Mesenchymal stem cell (in vitro differentiated cells and primary cell): ENCODE data around the gene ADGRL3.
A peak's percentile ranks its signal among the peaks of the same experiment; 100 is the strongest.

Experiments used
- DNase-seq: peaks from one replicate; pipeline ENCODE4 v3.0.0-alpha.2; 2013
- H2AFZ ChIP-seq: one replicate; pipeline ENCODE4 v1.6.1; 2013; ENCODE audit warnings: low read depth, mild to moderate bottlenecking, control low read depth, inconsistent platforms, low read length, moderate library complexity
- H2AK5ac ChIP-seq: 2 replicates; pipeline ENCODE4 v1.6.1; 2013; ENCODE audit warnings: low read length, moderate library complexity, mild to moderate bottlenecking, inconsistent platforms; ENCODE audit not compliant: severe bottlenecking
- H2BK120ac ChIP-seq: one replicate; pipeline ENCODE4 v1.6.1; 2013; ENCODE audit warnings: low read depth, mild to moderate bottlenecking, inconsistent platforms, low read length, moderate library complexity
- H2BK12ac ChIP-seq, 2 experiments: one replicate each; pipeline ENCODE4 v1.6.1; 2013; ENCODE audit warnings: inconsistent platforms in 2 of 2, low read length in 2 of 2, mild to moderate bottlenecking in 2 of 2, moderate library complexity in 2 of 2, control low read depth in 1 of 2
- H2BK15ac ChIP-seq: one replicate; pipeline ENCODE4 v1.6.1; 2013; ENCODE audit warnings: mild to moderate bottlenecking, low read depth, inconsistent platforms; ENCODE audit not compliant: poor library complexity, severe bottlenecking
- H2BK5ac ChIP-seq: 2 replicates; pipeline ENCODE4 v1.6.1; 2013; ENCODE audit warnings: low read depth, mild to moderate bottlenecking, low read length, control low read depth, inconsistent platforms; ENCODE audit not compliant: poor library complexity, severe bottlenecking
- H3K14ac ChIP-seq, 2 experiments: one replicate each; pipeline ENCODE4 v1.6.1; 2013; ENCODE audit warnings: inconsistent platforms in 2 of 2, low read length in 2 of 2, control low read depth in 1 of 2, mild to moderate bottlenecking in 1 of 2, moderate library complexity in 1 of 2
- H3K18ac ChIP-seq, 2 experiments: one replicate each; pipeline ENCODE4 v1.6.1; 2013; ENCODE audit warnings: inconsistent platforms in 2 of 2, low read length in 2 of 2, control low read depth in 1 of 2, low read depth in 1 of 2, mild to moderate bottlenecking in 1 of 2
- H3K23ac ChIP-seq, 2 experiments: one replicate each; pipeline ENCODE4 v1.6.1; 2013; ENCODE audit warnings: inconsistent platforms in 2 of 2, low read length in 2 of 2, mild to moderate bottlenecking in 2 of 2, moderate library complexity in 2 of 2, control low read depth in 1 of 2
- H3K27ac ChIP-seq: 2 replicates; pipeline ENCODE4 v1.5.1; 2013; ENCODE audit warnings: mild to moderate bottlenecking, moderate library complexity, low read length, control low read depth, inconsistent platforms; ENCODE audit not compliant: poor library complexity, severe bottlenecking
- H3K27me3 ChIP-seq, 2 experiments: 2 replicates each; pipeline versions ENCODE4 v1.6.1 to v1.7.0; 2013; ENCODE audit warnings: low read length in 2 of 2, mild to moderate bottlenecking in 2 of 2, moderate library complexity in 2 of 2, control low read depth in 1 of 2, inconsistent platforms in 1 of 2; ENCODE audit not compliant: control insufficient read depth in 1 of 2, insufficient read depth in 1 of 2
- H3K36me3 ChIP-seq, 2 experiments: 2 replicates each; pipeline versions ENCODE4 v1.6.1 to v1.7.0; 2013; ENCODE audit warnings: low read length in 2 of 2, control low read depth in 1 of 2, inconsistent platforms in 1 of 2, low read depth in 1 of 2, mild to moderate bottlenecking in 1 of 2; ENCODE audit not compliant: insufficient read depth in 2 of 2, control insufficient read depth in 1 of 2
- H3K4ac ChIP-seq, 2 experiments: one replicate each; pipeline ENCODE4 v1.6.1; 2013; ENCODE audit warnings: inconsistent platforms in 2 of 2, low read length in 2 of 2, mild to moderate bottlenecking in 2 of 2, moderate library complexity in 2 of 2, control low read depth in 1 of 2, low read depth in 1 of 2
- H3K4me1 ChIP-seq: 2 replicates; pipeline ENCODE4 v1.6.1; 2013; ENCODE audit warnings: low read depth, low read length, control low read depth; ENCODE audit not compliant: control insufficient read depth, insufficient read depth
- H3K4me2 ChIP-seq: 2 replicates; pipeline ENCODE4 v1.6.1; 2013; ENCODE audit warnings: low read length, mild to moderate bottlenecking, inconsistent platforms; ENCODE audit not compliant: poor library complexity, severe bottlenecking
- H3K4me3 ChIP-seq, 2 experiments: 2 replicates each; pipeline versions ENCODE4 v1.5.1 to v1.7.0; 2013; ENCODE audit warnings: low read length in 2 of 2, mild to moderate bottlenecking in 2 of 2, control low read depth in 1 of 2, low read depth in 1 of 2; ENCODE audit not compliant: insufficient read depth in 1 of 2
- H3K79me1 ChIP-seq: replicated peaks from 2 replicates; pipeline ENCODE4 v1.6.1; 2013; ENCODE audit warnings: mild to moderate bottlenecking, control low read depth, low read length, inconsistent platforms; ENCODE audit not compliant: poor library complexity, severe bottlenecking
- H3K9ac ChIP-seq: 2 replicates; pipeline ENCODE4 v1.7.0; 2013; ENCODE audit warnings: mild to moderate bottlenecking, low read length, moderate library complexity
- H3K9me3 ChIP-seq: 2 replicates; pipeline ENCODE4 v1.7.0; 2013; ENCODE audit warnings: mild to moderate bottlenecking, low read length; ENCODE audit not compliant: control insufficient read depth
- H4K8ac ChIP-seq: one replicate; pipeline ENCODE4 v1.6.1; 2013; ENCODE audit warnings: inconsistent platforms, mild to moderate bottlenecking, low read length, moderate library complexity
- H4K91ac ChIP-seq: one replicate; pipeline ENCODE4 v1.6.1; 2013; ENCODE audit warnings: mild to moderate bottlenecking, low read length, inconsistent platforms
- WGBS: methylation state at CpG from one replicate; pipeline ENCODE4 v1.1.7; 2013; ENCODE audit warnings: mixed read lengths; 5-methylcytosine and 5-hydroxymethylcytosine counted together

ADGRL3 gene

GRCh38 chr4:61555789-61556188 is 355.7 kb downstream of the ADGRL3 start:
- Histone ChIP-seq H2BK120ac (no peak overlapping the region), H3K4ac (no peak overlapping the region), H2BK5ac (no peak overlapping the region), H3K4me3 (no peak overlapping the region), H3K79me1 (no peaks in the 10 kb centered on the region), H2AFZ (peak overlapping the region; percentile 4), H3K9me3 (no peaks in the 10 kb centered on the region), H2BK12ac (no peak overlapping the region), H4K8ac (no peak overlapping the region), H2AK5ac (no peak overlapping the region), H3K4me2 (no peak overlapping the region), H4K91ac (no peak overlapping the region), H3K18ac (no peak overlapping the region), H3K9ac (no peak overlapping the region), H3K27ac (no peak overlapping the region), H2BK15ac (no peak overlapping the region), H3K14ac (no peak overlapping the region), H3K36me3 (no peaks in the 10 kb centered on the region), H3K4me1 (peaks cover 2% of the 10 kb centered on the region), H3K27me3 (no peaks in the 10 kb centered on the region), H3K23ac (no peak overlapping the region)
- peak; percentile 72 for DNase-seq
- WGBS, result 24% methylated on average over 2 of the region's 3 CpGs

DNA sequence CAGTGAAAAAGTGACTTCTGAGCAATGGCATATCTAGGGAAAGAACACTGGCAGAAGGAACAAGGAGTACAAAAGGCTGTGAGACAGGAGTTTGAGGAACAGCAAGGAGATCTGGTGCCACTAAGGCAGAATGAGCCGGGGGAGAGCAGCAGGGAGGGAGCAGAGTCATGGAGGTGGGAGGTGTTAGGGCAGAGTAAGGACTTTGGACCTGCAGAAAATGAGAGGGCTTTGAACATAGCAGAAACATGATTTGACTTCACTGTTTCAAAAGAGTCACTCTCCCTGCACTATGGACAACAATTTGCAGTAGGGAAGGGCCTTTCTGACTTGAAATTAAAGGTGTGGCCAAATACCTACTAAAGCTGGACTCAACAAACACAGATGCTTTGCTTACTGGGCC is 356.2 kb downstream of the ADGRL3 start:
- H2BK15ac ChIP-seq, result peak overlapping the region; percentile 29
- DNase-seq, result no peak
- H2AFZ ChIP-seq, result no peak overlapping the region
- no peak overlapping the region for H3K4me3 ChIP-seq
- peak overlapping the region; percentile 50 to 93 for H3K18ac ChIP-seq
- H3K9ac ChIP-seq, result no peak overlapping the region
- no peak overlapping the region for H3K23ac ChIP-seq
- no peaks in the 10 kb centered on the region for H3K9me3 ChIP-seq
- no peak overlapping the region for H4K8ac ChIP-seq
- no peak overlapping the region for H3K27ac ChIP-seq
- H3K4me2 ChIP-seq, result no peak overlapping the region
- peak overlapping the region in 1 of 2 experiments; percentile 95 for H3K4ac ChIP-seq
- H2BK120ac ChIP-seq, result no peak overlapping the region
- H3K36me3 ChIP-seq, result no peaks in the 10 kb centered on the region
- peak overlapping the region; percentile 49 for H2AK5ac ChIP-seq
- H3K4me1 ChIP-seq, result peaks cover 2% of the 10 kb centered on the region
- H4K91ac ChIP-seq, result no peak overlapping the region
- WGBS, result 81% methylated on average over 1 of the region's 1 CpG
- H3K79me1 ChIP-seq, result no peaks in the 10 kb centered on the region
- no peak overlapping the region for H2BK5ac ChIP-seq
- peak overlapping the region in 1 of 2 experiments; percentile 98 for H3K14ac ChIP-seq
- peak overlapping the region in 1 of 2 experiments; percentile 100 for H2BK12ac ChIP-seq
- H3K27me3 ChIP-seq, result no peaks in the 10 kb centered on the region

DNA sequence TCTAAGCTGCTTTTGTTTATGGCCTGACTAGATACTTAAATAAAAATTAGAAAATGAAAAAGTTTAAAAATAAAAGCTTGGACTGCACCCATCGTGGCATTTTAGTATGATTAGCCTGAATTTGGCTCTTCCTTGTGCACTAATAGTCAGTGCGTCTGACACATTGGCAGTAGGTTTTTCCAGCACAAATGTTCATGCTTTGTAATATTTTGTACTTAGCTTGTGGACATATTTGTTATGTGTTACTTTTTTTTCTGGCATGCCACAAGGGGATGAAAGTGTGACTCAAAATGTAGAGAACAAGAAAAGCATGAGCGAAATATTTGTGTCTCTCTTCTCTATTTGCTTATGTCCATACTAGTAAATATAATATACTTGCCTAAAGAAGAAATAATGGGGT is 359.3 kb downstream of the ADGRL3 start:
- H3K27ac ChIP-seq, result no peak overlapping the region
- no peaks in the 10 kb centered on the region for H3K36me3 ChIP-seq
- H3K27me3 ChIP-seq, result no peaks in the 10 kb centered on the region
- H2BK5ac ChIP-seq, result no peak overlapping the region
- H2AK5ac ChIP-seq, result no peak overlapping the region
- no peak overlapping the region for H3K9ac ChIP-seq
- no peak overlapping the region for H3K23ac ChIP-seq
- H4K8ac ChIP-seq, result no peak overlapping the region
- no peak for DNase-seq
- H2BK120ac ChIP-seq, result no peak overlapping the region
- no peaks in the 10 kb centered on the region for H3K79me1 ChIP-seq
- no peak overlapping the region for H2AFZ ChIP-seq
- WGBS, result 95% methylated on average over 2 of the region's 3 CpGs
- H2BK12ac ChIP-seq, result no peak overlapping the region
- peaks cover 2% of the 10 kb centered on the region for H3K4me1 ChIP-seq
- H4K91ac ChIP-seq, result no peak overlapping the region
- H3K9me3 ChIP-seq, result no peaks in the 10 kb centered on the region
- no peak overlapping the region for H3K14ac ChIP-seq
- H3K18ac ChIP-seq, result no peak overlapping the region
- no peak overlapping the region for H3K4me2 ChIP-seq
- no peak overlapping the region for H3K4me3 ChIP-seq
- H3K4ac ChIP-seq, result no peak overlapping the region
- H2BK15ac ChIP-seq, result no peak overlapping the region

DNA sequence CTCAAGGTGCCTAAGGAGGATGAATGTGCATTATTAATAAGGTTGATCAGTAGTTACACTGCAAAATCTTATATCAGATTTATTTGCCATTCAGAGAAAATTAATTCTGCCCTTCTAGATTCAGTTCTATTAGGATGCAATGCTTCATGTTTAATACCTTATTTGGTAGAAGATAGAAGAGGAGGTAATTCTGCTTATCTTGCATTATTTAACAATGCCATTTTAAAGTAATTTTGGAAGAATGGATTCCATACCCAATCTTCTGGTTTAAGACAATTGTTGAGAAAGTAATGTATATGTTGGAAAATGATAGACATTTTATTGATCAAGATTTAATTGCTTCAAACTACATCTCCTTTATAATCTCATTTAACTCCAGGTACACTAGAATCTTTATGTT is 360.9 kb downstream of the ADGRL3 start:
- Histone ChIP-seq H4K8ac (no peak overlapping the region), H3K4ac (no peak overlapping the region), H2BK120ac (no peak overlapping the region), H2AFZ (no peak overlapping the region), H2BK5ac (no peak overlapping the region), H2AK5ac (no peak overlapping the region), H3K9me3 (no peaks in the 10 kb centered on the region), H3K36me3 (no peaks in the 10 kb centered on the region), H3K23ac (no peak overlapping the region), H3K4me1 (peaks cover 2% of the 10 kb centered on the region), H3K27me3 (no peaks in the 10 kb centered on the region), H3K4me2 (no peak overlapping the region), H3K27ac (no peak overlapping the region), H3K14ac (no peak overlapping the region), H2BK12ac (no peak overlapping the region), H4K91ac (no peak overlapping the region), H2BK15ac (no peak overlapping the region), H3K79me1 (no peaks in the 10 kb centered on the region), H3K9ac (no peak overlapping the region), H3K4me3 (no peak overlapping the region), H3K18ac (no peak overlapping the region)
- no peak for DNase-seq
